Left colon (tissue), 2 donors: ENCODE data around the gene ADH1C. TPM values are rescaled to one million over a fixed set of nuclear protein-coding genes. Genes with fewer than 3 reads are reported as not detected.
"Not testable (repeated sequence)": the region's sequence is repeated elsewhere in the genome, so short reads cannot be mapped to it uniquely, and the experiment has no call there.

ENCODE experiments used
- ATAC-seq: fragments of 200-7000 bp; cut with Tn5 transposase; one replicate; pipeline ENCODE4 v1.9.1; 2020; ENCODE audit warnings: mild to moderate bottlenecking, moderate library complexity
- DNase-seq, 2 donors: peaks; one replicate each; pipeline ENCODE4 v3.0.0-alpha.2; 2020
- intact Hi-C, 2 donors: fragments of 100-400 bp; cut with DNase I in 1 of 2; cut with micrococcal nuclease in 1 of 2; formaldehyde crosslinking; loops; one replicate each; pipeline versions ENCODE4 v1.11.2 to v1.14.0; 2022; cut with DNase I, micrococcal nuclease
- total RNA-seq, 2 donors: library from RNA; stranded (reverse); fragmentation: NEBNext Ultra II Directional; extraction: Animal tissue kit (Norgen Biotek cat#: 25700); gene quantifications; one replicate each; pipeline ENCODE4 v1.2.1, GENCODE V29; 2021
- donor health status: DM: no; HTN: no; CAD: no.
- donor health status: DM: yes; HTN: yes; CAD: no.

The ADH1C gene
- total RNA-seq, 2 donors from 2014 or later = 259 to 373 TPM

DNA sequence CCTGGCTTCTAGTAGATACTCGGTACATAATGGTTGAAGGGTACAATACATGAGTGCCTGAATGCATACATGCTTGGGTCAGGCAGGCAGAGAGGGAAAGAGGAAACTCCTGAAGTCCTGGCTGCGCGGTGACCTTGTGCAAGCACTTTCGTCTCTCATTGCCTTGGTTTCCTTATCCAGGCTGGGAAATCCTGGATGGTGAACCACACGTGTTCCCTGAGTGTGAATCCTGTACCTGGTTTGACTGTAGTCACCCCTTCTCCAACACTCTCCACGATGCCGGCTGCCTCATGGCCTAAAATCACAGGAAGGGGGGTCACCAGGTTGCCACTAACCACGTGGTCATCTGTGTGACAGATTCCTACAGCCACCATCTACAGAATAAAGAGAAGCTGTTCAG, 34.7 kb downstream of the ADH1C start:
- ATAC-seq, DNase-seq, intact Hi-C loops: not testable (repeated sequence)

- ATAC-seq = no peak
- intact Hi-C loops = no loop called here
- DNase-seq = no peak
Observed at GRCh38 chr4:99317354-99317753, 35.2 kb downstream of the ADH1C start.

DNA sequence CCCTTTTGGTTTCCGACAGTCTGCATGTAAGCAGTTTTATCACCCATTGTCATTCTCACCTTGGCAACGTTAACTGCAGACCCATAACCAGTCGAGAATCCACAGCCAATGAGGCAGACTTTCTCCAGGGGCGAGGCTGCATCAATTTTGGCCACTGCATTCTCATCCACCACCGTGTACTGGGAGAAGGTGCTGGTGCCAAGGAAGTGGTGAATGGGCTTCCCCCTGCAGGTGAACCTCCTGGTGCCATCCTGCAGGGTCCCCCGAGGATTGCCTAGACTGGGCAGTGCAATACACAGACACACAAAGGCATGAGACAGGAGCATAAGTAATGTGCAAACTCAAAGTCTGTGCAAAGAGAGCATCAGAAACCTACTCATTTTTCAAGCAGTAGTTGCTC, 36.7 kb downstream of the ADH1C start:
- DNase-seq (no peak), ATAC-seq (no peak)
- intact Hi-C loops = no loop called here

DNA sequence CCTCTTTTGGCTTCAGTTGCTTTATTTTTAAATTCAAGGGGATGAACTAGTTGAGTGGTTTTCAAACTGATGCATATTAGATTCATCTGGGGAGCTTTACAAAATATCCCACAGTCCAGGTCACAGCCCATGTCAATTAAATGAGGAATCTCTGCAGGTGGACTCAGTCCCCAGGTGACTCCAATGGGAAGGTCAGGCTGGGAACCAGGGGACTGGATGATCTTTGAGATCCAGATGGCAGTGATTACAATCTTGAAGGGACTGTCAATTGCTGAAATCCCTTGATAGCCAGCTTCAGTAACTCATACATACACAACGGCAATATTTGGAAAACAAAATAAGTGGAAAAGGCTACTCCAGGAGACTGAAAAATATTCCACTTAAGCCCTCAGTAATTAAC, 38.3 kb downstream of the ADH1C start:
- intact Hi-C loops = no loop called here
- ATAC-seq (no peak), DNase-seq (no peak)

DNA sequence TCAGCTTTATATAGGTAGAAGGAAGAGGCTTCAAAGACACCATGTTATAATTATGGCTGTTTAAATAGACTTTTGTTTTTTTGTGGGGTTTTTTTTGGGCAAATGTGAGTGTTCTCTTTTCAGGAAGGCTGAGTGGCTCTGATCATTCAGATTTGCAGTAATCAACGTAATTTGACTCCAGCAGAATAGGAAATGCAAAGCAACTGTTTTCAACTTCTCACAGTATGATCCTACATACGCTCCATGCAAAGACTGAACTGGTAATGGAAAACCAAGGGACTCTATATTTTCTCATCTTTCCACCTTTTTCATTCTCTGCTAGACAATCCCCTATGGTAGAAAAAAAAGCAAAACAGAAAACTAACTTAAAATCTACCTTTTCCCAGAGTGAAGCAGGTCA, 42.2 kb downstream of the ADH1C start:
- DNase-seq (no peak), ATAC-seq (no peak)
- intact Hi-C loops = no loop called here

DNA sequence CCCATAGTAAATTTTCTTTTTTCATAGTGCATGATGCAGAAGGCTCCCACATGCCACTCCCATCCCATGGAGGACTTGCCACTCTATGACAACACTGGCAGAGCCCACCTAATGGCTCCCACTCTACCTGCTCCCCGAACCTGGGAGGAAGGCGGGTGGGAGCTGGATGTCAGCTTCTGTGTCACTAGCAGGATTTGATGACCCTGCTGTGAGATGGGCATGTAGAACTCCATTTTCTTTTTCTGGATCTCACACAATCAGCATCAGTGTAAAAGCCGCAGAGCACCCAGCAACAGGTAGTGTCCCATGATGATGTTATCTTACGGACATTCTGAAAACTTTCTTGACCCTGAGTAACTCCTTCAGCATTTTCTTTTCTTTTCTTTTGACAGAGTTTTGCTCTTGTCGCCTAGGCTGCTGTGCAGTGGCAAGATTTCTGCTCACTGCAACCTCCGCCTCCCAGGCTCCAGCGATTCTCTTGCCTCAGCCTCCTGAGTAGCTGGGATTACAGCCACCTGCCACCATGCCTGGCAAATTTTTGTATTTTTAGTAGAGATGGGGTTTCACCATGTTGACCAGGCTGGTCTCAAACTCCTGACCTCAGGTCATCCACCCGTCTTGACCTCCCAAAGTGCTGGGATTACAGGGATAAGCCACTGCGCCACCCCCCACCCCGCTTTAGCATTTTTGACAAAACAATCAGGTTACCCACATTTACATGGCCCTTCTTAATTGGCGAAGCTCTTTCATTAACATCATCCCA, 46.7 kb downstream of the ADH1C start:
- DNase-seq (no peak), ATAC-seq (no peak)
- intact Hi-C loops = no loop called here

GRCh38 chr4:99301376-99302164, 51.0 kb downstream of the ADH1C start:
- intact Hi-C loops = no loop called here
- ATAC-seq (no peak), DNase-seq (no peak)

- intact Hi-C loops = no loop called here
- DNase-seq (peak; percentile 66 to 77), ATAC-seq (peak; percentile 25)
Observed at GRCh38 chr4:99300934-99301333, 51.6 kb downstream of the ADH1C start.

GRCh38 chr4:99293357-99293756, 59.2 kb downstream of the ADH1C start:
- ATAC-seq (no peak), DNase-seq (no peak)
- intact Hi-C loops = no loop called here

GRCh38 chr4:99290848-99291786, 61.4 kb downstream of the ADH1C start, which contains the start of gene ADH1A:
TSS of gene ADH1A (minus strand) at chr4:99290985. CDS start at chr4:99290914, 71 bp downstream.
- intact Hi-C loops = no loop called here
- DNase-seq = no peak
- no peak for ATAC-seq

Other genes with a start within 250 kb of the ADH1C start
- 1 to 10 TPM in 1 of 2 donors, under 1 TPM in 1; 0.31 to 2.8 TPM for gene ADH4, start 208.4 kb downstream of the ADH1C start, total RNA-seq
- gene ADH6, start 133.5 kb downstream of the ADH1C start, total RNA-seq = 10 to 100 TPM; 13.8 to 14.3 TPM
- 1 to 10 TPM in 1 of 2 donors, under 1 TPM in 1; 0.49 to 1.0 TPM for gene ADH1A, start 61.8 kb downstream of the ADH1C start, total RNA-seq
- gene ADH1B, start 31.3 kb downstream of the ADH1C start, total RNA-seq = 100 to 1,000 TPM; 156 to 174 TPM
- gene ADH7, start 82.6 kb upstream of the ADH1C start, total RNA-seq = not detected
- not detected for gene C4orf17, start 158.3 kb upstream of the ADH1C start, total RNA-seq
- 1 to 10 TPM; 6.5 to 7.1 TPM for gene TRMT10A, start 211.3 kb upstream of the ADH1C start, total RNA-seq
- 1 to 10 TPM in 1 of 2 donors, not detected in 1; 1.6 TPM for gene MTTP, start 222.1 kb upstream of the ADH1C start, total RNA-seq